ENCODE data around the gene EVL.

Gene EVL

GRCh38 chr14:100115726-100116125 is 50.5 kb downstream of the EVL start:
- no peak overlapping the region for H3K4me3 ChIP-seq (replicated peaks; ENCODE audit: insufficient read depth, low read length)
- H3K27me3 ChIP-seq (ENCODE audit: insufficient read depth, poor library complexity, severe bottlenecking), result no peaks in the 10 kb centered on the region
- DNase-seq (ENCODE audit: low read depth in 1 of 2, low spot score in 1 of 2), result no peak
- H3K27ac ChIP-seq (replicated peaks), result no peak overlapping the region
- no peak for TF ChIP-seq CTCF (IDR thresholded peaks at IDR 0.05; ENCODE audit: insufficient read depth, low read length)
- TF ChIP-seq GABPA (IDR thresholded peaks at IDR 0.05; ENCODE audit: low read depth), result no peak
- TF ChIP-seq POLR2AphosphoS5 (IDR thresholded peaks at IDR 0.05; ENCODE audit: low read depth), result no peak
- TF ChIP-seq SPI1 (IDR thresholded peaks at IDR 0.05; ENCODE audit: borderline replicate concordance, low read depth), result no peak
- TF ChIP-seq REST (IDR thresholded peaks at IDR 0.05; ENCODE audit: insufficient replicate concordance, low read depth), result no peak

GRCh38 chr14:100116134-100116533 is 50.9 kb downstream of the EVL start:
- no peak for DNase-seq (ENCODE audit: low read depth in 1 of 2, low spot score in 1 of 2)
- Histone ChIP-seq H3K27ac (replicated peaks) (no peak overlapping the region), H3K27me3 (ENCODE audit: insufficient read depth, poor library complexity, severe bottlenecking) (no peaks in the 10 kb centered on the region), H3K4me3 (replicated peaks; ENCODE audit: insufficient read depth, low read length) (no peak overlapping the region)
- no peak for TF ChIP-seq POLR2AphosphoS5 (IDR thresholded peaks at IDR 0.05; ENCODE audit: low read depth)
- TF ChIP-seq REST (IDR thresholded peaks at IDR 0.05; ENCODE audit: insufficient replicate concordance, low read depth), result no peak
- TF ChIP-seq SPI1 (IDR thresholded peaks at IDR 0.05; ENCODE audit: borderline replicate concordance, low read depth), result no peak
- TF ChIP-seq CTCF (IDR thresholded peaks at IDR 0.05; ENCODE audit: insufficient read depth, low read length), result no peak
- no peak for TF ChIP-seq GABPA (IDR thresholded peaks at IDR 0.05; ENCODE audit: low read depth)

- no peak overlapping the region for H3K27ac ChIP-seq (replicated peaks)
- no peak for TF ChIP-seq REST (IDR thresholded peaks at IDR 0.05; ENCODE audit: insufficient replicate concordance, low read depth)
- H3K4me3 ChIP-seq (replicated peaks; ENCODE audit: insufficient read depth, low read length), result no peak overlapping the region
- no peaks in the 10 kb centered on the region for H3K27me3 ChIP-seq (ENCODE audit: insufficient read depth, poor library complexity, severe bottlenecking)
- DNase-seq (ENCODE audit: low read depth in 1 of 2, low spot score in 1 of 2), result no peak
These were observed 51.8 kb downstream of the EVL start for GRCh38 chr14:100117026-100117425.

All from HL-60 (cell line).